Activated CD8-positive, alpha-beta memory T cell treated with anti-CD3 and anti-CD28 coated beads for 24 hours (primary cell): Measurements from ENCODE around the gene EMID1.

ENCODE experiments used
- DNase-seq: peaks from one replicate; pipeline ENCODE4 v3.0.0-alpha.2; 2020

Gene EMID1

GRCh38 chr22:29205594-29206371 lies at the start of gene EMID1:
EMID1 (plus strand) TSS chr22:29205896; CDS start chr22:29206039, 143 bp downstream.
- DNase-seq: no peak

GRCh38 chr22:29155966-29156365 lies 49.7 kb upstream of the EMID1 start:
- DNase-seq: no peak

GRCh38 chr22:29156507-29156906 lies 49.2 kb upstream of the EMID1 start:
- no peak for DNase-seq

- no peak for DNase-seq
These were observed 47.7 kb upstream of the EMID1 start for GRCh38 chr22:29157759-29158535.

- no peak for DNase-seq
These were observed 47.1 kb upstream of the EMID1 start for GRCh38 chr22:29158546-29158945.

- DNase-seq: no peak
These were observed 41.9 kb upstream of the EMID1 start for GRCh38 chr22:29163808-29164207.

- DNase-seq: no peak
These were observed 40.2 kb upstream of the EMID1 start for GRCh38 chr22:29165321-29166060.

GRCh38 chr22:29166180-29166579 lies 39.5 kb upstream of the EMID1 start:
- DNase-seq: no peak

GRCh38 chr22:29167032-29167911 lies 38.4 kb upstream of the EMID1 start:
- DNase-seq: peak; percentile 63

GRCh38 chr22:29171721-29172120 lies 34.0 kb upstream of the EMID1 start:
- DNase-seq: no peak

GRCh38 chr22:29172216-29172615 lies 33.5 kb upstream of the EMID1 start:
- no peak for DNase-seq

GRCh38 chr22:29175312-29175835 lies 30.3 kb upstream of the EMID1 start:
- no peak for DNase-seq

- no peak for DNase-seq
These were observed 21.5 kb upstream of the EMID1 start for GRCh38 chr22:29183971-29184848.

GRCh38 chr22:29184849-29185490 lies 20.7 kb upstream of the EMID1 start:
- DNase-seq: no peak

- DNase-seq: no peak
These were observed 19.4 kb upstream of the EMID1 start for GRCh38 chr22:29186302-29186701.

GRCh38 chr22:29187831-29188230 lies 17.9 kb upstream of the EMID1 start:
- no peak for DNase-seq

GRCh38 chr22:29190051-29190450 lies 15.6 kb upstream of the EMID1 start:
- no peak for DNase-seq

GRCh38 chr22:29190918-29191317 lies 14.8 kb upstream of the EMID1 start:
- no peak for DNase-seq

- DNase-seq: no peak
These were observed 12.7 kb upstream of the EMID1 start for GRCh38 chr22:29193021-29193420.

GRCh38 chr22:29194184-29194583 lies 11.5 kb upstream of the EMID1 start:
- no peak for DNase-seq
